ENCODE measurements around the gene FBXL19.

The FBXL19 gene

DNA sequence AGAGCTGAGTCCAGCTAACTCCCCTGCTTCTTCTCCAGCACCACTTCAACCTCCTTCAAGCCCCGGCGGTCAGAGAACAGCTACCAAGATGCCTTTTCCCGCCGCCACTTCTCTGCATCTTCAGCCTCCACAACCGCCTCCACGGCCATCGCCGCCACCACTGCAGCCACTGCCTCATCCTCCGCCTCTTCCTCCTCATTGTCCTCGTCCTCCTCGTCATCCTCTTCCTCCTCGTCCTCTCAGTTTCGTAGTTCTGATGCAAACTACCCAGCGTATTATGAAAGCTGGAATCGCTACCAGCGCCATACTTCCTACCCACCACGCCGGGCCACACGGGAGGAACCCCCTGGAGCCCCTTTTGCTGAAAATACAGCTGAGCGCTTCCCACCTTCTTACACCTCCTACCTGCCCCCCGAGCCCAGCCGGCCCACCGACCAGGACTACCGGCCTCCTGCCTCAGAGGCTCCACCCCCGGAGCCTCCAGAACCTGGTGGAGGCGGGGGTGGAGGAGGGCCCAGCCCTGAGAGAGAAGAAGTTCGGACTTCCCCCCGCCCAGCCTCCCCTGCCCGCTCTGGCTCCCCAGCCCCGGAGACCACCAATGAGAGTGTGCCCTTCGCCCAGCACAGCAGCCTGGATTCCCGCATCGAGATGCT, 41.3 kb downstream of the FBXL19 start:
- no peak for DNase-seq (ENCODE audit: low read depth)

DNA sequence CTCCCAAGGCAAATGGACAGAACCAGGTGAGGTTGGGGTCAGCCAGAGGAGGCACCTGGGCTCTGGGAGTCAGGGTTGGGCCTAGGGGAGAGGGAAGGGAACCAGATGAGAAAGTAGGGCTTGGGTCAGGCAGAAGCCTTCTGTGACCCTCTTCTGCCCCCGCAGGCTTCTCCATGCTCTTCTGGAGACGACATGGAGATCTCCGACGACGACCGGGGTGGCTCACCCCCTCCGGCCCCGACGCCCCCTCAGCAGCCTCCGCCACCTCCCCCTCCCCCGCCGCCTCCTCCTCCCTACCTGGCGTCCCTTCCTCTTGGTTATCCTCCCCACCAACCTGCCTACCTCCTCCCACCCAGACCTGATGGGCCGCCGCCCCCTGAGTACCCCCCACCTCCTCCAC, 42.1 kb downstream of the FBXL19 start:
- DNase-seq (ENCODE audit: low read depth): no peak

DNA sequence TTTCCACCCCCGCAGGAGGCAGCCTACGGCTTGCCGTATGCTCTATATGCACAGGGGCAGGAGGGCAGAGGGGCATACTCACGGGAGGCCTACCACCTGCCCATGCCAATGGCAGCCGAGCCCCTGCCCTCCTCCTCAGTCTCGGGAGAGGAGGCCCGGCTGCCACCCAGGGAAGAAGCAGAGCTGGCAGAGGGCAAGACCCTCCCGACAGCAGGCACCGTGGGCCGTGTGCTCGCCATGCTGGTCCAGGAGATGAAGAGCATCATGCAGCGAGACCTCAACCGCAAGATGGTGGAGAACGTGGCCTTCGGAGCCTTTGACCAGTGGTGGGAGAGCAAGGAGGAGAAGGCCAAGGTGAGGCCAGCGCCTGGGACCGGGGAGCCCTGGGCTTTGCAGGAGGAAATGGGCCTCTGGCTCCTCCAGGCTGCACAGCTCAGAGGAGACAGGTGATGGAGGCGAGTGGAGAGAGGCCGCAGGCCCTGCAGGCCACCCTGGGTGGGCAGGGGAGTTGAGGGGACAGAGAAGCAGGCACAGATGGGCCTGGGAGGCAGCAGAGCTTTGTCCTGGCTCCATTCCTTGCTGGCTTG, 42.8 kb downstream of the FBXL19 start:
- DNase-seq (ENCODE audit: low read depth): no peak

DNA sequence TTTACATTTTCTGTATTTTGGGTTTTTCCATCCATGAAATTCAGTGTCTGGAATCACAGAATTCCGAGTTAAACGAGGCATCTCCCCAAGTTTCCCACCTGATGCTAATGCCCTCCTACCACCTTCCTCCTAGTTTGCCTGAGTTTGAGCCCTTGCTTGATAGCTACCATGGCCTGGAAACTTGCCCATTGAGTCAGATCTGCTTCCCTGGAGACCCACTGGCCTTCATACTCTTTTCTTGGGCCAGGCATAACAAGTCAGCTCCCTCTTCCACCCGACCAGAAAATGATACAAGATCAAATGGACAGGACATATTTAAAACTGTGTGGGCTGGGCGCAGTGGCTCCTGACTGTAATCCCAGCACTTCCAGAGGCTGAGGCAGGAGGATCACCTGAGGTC, 44.4 kb downstream of the FBXL19 start:
- no peak for DNase-seq (ENCODE audit: low read depth)

DNA sequence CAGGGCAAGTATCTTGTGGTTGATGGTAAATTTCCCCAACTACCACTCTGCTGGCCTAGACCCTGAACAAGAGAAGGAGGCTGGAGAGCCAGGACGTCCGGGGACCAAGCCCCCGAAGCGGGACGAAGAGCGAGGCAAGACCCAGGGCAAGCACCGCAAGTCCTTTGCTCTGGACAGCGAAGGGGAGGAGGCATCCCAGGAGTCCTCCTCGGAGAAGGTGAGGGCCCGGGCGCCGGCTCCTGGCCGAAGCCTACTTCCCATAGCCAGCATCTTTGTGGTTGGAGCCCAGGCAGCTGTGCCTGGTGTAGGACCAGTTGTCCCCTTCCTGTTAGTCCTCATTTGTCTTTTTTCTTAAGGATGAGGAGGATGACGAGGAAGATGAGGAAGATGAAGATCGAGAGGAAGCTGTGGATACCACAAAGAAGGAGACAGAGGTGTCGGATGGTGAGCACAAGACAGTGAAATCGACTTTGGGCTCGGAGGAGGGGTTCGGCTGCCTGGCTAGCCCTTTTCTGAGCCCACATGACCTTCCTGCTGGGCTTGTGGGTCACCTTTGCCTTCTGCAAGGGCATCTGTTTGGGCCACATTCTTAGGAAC, 46.0 kb downstream of the FBXL19 start:
- no peak for DNase-seq (ENCODE audit: low read depth)

DNA sequence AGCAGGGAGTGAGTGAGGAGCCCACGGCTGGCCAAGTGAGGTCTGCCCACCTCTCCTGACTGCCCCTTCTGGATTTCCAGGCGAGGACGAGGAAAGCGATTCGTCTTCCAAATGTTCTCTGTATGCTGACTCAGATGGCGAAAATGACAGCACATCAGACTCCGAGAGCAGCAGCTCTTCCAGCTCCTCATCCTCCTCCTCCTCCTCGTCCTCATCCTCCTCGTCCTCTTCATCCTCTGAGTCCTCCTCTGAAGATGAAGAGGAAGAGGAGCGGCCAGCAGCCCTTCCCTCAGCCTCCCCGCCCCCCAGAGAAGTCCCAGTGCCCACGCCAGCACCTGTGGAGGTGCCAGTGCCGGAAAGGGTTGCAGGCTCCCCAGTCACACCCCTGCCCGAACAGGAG, 47.9 kb downstream of the FBXL19 start:
- no peak for DNase-seq (ENCODE audit: low read depth)

DNA sequence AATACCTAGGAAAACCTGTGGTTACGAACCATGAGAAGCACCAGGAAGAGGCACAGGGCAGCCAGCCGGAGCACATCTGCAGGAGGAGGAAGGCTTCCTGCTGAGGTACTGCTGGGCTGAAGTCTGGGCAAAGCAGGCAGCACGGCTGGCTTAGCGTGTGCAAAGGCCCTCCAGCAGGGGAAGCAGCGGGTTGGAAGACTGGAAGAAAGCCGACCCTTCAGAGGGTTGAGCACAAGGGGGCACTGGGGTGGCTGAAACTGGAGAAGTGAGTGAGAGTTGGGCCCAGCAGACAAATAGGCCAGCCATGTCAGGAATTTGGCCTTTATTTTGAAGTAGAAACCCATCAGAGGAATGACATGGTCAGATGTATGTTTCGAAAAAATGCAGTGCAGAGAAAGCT, 49.5 kb downstream of the FBXL19 start:
- no peak for DNase-seq (ENCODE audit: low read depth)

DNA sequence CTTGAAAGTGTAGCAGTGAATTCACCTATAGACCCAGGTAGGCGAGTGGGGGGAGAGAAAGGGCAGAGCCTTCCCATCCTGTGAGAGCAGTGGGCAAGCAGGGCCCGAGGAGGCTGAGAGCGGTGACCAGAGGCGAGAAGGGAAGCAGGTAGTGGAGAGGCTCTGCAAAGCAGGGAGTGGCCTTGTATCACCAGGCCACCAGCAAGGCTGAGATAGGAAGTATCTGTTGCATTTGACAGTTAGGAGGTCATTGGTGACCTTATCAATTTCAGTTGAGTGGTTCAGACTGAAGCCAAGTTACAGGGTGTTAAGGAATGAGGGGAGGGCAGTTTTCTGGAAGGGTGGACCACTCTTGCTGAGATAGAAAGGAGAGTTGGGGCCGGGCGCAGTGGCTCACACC, 51.0 kb downstream of the FBXL19 start:
- DNase-seq (ENCODE audit: low read depth): no peak

DNA sequence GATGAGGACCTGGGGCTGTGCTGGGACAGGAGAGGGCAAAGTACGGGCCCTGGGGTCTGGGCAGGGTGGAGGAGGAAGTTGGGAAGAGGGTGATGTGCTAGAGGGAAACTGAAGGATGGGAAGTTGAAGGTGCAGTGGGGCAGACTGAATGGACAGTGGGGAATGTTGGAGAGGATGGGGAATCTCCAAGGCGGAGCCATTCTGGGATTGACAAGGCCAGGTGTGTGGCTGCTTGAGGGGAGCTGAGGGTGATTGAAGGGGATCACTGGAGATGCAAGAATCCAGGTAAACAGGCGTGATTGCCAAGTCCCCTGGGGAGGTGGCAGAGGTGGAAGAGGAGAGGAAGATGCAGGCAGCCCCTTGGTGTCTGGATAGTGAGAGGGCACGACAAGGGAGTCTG, 53.1 kb downstream of the FBXL19 start:
- no peak for DNase-seq (ENCODE audit: low read depth)

DNA sequence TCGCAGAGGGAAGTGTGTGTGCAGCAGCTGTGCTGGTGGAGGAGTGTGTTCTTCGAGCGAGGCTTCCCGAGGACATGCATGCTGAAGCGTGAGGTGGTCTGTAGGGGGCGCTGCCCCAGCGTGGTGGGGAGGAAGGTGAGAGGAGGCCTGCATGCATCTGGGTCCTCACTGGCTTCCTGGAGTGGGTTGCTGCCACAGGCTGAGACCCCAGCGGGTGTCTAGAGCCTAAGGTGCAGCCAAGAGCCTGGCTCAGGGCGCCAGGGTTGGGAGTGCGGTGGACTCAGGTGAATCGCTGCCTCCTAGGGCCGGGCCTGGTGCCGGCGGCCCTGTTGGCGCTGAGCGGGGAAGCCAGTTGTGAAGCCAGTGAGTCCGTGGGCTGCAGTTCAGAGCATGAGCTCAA, 54.1 kb downstream of the FBXL19 start:
- no peak for DNase-seq (ENCODE audit: low read depth)

DNA sequence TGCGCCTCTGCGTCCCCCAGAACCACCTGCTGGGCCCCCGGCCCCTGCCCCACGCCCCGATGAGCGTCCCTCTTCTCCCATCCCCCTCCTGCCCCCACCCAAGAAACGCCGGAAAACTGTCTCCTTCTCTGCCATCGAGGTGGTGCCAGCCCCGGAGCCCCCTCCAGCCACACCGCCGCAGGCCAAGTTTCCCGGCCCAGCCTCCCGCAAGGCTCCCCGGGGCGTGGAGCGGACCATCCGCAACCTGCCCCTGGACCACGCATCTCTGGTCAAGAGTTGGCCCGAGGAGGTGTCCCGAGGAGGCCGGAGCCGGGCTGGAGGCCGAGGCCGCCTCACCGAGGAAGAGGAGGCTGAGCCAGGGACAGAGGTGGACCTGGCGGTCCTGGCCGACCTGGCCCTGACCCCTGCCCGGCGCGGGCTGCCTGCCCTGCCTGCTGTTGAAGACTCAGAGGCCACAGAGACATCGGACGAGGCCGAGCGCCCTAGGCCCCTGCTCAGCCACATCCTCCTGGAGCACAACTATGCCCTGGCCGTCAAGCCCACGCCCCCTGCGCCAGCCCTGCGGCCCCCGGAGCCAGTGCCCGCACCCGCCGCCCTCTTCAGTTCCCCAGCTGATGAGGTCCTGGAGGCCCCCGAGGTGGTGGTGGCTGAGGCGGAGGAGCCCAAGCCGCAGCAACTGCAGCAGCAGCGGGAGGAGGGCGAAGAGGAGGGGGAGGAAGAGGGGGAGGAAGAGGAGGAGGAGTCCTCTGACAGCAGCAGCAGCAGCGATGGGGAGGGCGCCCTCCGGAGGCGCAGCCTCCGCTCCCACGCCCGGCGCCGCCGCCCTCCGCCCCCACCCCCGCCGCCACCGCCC, 56.0 kb downstream of the FBXL19 start:
- DNase-seq (ENCODE audit: low read depth): no peak

DNA sequence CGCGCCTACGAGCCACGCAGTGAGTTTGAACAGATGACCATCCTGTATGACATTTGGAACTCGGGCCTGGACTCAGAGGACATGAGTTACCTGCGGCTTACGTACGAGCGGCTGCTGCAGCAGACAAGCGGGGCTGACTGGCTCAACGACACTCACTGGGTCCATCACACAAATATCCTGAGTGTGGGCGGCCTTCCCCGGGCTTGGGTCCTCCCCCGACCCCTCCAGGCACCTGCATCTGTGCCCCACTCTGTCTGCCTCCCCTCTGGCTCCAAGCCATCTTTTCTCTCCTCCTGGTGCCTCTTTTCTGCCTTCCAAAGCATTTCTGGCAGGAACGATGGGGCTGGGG, 56.6 kb downstream of the FBXL19 start:
- no peak for DNase-seq (ENCODE audit: low read depth)

DNA sequence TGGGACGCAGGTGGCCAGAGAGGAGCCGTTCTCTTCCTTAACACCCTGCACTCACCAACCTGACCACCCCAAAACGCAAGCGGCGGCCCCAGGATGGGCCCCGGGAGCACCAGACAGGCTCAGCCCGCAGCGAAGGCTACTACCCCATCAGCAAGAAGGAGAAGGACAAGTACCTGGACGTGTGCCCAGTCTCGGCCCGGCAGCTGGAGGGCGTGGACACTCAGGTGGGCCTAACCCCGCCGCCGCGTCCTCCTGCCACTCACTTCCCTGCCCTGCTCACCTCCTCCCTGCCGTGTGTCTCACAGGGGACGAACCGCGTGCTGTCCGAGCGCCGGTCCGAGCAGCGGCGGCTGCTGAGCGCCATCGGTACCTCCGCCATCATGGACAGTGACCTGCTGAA, 57.1 kb downstream of the FBXL19 start:
- DNase-seq (ENCODE audit: low read depth): no peak

DNA sequence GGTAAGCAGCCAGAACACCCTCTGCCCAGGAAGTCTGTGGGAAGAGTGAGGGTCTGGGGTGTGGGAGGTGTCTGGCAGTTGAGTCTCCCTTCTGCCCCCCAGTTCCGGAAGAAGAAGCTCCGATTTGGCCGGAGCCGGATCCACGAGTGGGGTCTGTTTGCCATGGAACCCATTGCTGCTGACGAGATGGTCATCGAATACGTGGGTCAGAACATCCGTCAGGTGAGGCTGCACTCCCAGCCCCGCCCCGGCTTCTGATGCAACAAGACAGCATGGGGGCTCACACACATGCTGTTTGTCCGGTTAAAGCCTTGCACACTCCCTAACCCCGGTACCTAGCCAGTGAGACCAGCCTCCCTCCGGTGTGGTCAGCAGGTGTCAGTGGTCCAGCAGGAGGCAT, 57.6 kb downstream of the FBXL19 start:
- no peak for DNase-seq (ENCODE audit: low read depth)

DNA sequence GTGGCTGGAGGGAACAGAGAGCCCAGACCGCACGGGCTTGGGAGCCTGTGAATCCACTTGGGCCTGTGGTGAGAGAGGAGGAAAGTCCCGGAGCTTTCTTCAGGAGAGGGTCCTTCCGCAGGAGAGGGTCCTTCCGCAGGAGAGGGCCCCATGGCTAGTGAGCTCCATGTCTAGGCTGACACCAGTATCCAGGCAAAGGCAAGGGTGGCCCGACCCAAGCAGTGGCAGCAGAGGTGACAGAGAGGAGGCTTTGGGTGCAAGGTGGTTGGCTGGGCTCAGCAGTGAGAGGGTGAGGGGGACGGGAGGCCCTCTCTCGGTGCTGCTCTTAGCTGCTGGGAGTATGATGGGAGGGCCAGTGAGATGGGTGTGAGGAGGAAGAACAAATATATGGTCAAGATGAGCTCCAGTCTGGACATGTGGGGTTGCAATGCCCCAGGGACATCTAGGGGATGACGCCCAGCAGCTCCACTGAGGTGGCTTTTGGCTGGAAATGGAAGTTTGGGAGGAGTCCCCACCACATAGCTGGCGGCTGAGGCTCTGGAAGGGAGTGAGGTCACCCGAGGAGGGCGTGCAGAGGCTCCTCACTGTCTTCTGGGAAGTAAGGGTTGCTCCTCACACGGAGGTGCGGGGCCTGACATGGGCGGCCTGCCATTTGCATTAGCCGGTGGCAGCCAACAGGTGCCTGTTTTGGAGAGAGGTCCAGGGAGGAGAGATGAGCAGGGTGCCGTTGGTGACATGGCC, 59.3 kb downstream of the FBXL19 start:
- DNase-seq (ENCODE audit: low read depth): no peak

DNA sequence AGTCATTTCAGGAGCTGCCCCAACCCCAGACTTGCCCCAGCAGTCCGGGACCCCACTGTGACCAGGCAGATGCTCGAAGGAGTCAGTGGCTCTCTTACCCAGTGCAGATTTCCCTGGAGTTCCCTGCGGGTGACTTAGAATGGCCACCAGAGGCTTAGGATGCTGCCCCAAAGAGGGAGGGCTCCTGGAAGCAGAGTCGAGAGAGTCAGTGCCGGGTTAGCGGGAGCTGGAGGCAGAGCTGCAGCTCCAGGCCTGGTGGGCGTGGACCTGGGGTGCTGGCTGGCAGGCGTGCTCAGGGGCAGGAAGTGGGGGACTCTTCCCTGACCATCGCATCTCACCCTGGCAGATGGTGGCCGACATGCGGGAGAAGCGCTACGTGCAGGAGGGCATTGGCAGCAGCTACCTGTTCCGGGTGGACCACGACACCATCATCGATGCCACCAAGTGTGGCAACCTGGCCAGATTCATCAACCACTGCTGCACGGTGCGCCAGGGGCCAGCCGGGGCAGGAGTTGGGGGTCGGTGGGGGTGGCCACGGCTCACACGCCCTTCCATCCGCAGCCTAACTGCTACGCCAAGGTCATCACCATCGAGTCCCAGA, 60.0 kb downstream of the FBXL19 start:
- DNase-seq (ENCODE audit: low read depth): no peak

DNA sequence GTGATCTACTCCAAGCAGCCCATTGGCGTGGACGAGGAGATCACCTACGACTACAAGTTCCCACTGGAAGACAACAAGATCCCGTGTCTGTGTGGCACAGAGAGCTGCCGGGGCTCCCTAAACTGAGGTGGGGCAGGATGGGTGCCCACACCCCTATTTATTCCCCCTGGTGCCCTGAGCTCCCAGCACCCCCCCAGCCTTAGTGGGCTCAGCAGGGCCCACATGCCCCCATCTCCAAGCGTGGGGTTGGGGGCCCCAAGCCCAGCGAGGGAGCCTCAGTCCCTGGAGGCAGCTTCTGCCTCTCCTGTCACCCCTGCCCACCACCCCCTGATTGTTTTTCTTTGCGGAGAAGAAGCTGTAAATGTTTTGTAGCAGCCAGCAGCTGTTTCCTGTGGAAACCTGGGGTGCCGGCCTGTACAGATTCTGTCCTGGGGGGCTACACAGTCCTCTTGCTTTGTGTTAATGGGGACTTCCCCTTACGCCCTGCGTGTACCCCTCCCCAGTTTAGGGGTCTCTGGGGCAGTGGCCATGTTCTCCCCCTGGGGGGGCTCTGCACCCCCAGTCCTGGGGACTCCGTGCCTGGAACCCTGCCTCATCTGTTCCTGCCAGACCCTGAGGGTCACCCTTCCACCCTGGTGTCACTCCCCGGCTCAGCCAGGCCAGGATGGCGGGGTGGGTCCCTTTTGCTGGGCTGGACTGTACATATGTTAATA, 60.7 kb downstream of the FBXL19 start:
- DNase-seq (ENCODE audit: low read depth): no peak

DNA sequence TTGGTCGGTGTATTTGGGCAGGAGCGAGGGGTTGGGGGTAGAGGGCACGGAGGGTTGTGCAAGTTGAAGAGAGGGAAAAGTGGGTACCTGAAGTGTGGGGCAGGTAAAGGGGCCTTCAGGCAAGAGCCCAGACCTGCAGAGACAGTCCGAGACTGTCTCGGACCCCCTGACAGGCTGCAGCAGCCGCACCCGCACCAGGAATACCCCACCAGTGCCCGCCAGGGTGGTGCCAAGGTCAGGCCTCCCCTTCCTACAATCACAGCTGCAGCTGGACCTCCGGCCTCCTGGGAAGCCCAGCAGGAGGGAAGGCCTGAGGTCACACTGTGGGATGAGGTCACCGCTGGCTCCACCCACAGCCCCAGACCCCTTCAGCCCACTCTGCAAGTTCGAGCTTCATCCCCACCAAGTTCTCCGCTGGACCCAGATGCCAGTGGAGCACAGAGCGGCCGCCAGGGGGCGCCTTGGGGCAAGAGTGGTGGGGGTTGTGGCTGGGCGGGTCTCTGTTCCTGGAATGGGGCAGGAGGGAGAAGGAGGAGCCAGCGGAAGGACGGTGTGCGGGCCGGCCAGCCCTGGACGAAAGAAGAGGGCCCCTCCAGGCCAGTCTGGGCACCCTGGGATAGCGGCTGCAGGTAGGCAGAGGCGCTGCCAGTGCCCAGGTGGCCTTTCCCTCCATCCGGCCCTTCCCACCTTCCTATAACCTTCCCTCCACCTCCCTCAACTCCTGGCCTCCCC, 61.5 kb downstream of the FBXL19 start, which contains the start of gene HSD3B7:
Gene HSD3B7 (plus strand): TSS at position 539 of the 732 bp plus-strand sequence. CDS start 452 bp downstream, outside the sequence.
- peak; percentile 73 for DNase-seq (ENCODE audit: low read depth)

DNA sequence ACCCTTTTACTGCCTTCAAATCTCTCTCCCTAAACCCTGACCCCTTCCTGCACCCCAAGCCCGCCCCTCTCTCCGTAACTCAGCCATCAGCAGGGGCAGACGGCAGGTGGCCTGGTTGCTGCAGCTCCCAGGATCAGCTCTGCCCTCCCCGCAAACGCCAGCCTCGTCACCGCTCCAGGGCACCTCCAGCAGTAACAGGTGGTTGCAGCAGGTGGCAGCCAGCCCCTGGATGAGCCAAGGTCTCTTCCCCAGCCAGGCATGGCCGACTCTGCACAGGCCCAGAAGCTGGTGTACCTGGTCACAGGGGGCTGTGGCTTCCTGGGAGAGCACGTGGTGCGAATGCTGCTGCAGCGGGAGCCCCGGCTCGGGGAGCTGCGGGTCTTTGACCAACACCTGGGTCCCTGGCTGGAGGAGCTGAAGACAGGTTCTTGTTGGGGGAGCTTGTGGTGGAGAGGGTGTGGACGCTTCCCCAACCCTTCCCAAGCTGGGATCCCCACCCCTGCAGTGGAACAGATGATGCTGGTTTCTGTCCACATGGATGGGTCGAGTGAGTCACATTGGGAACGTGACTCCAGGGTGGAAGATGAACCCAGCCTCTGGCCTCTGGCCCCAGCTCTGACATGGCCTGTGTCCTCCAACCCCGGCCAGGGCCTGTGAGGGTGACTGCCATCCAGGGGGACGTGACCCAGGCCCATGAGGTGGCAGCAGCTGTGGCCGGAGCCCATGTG, 62.2 kb downstream of the FBXL19 start:
- no peak for DNase-seq (ENCODE audit: low read depth)
